HCT116 (cell line): Measurements from ENCODE around the gene CLN3. TPM values are rescaled to one million over a fixed set of nuclear protein-coding genes. Genes with fewer than 3 reads are reported as not detected.

Experiments used
- ATAC-seq: fragments of 200-7000 bp; cut with Tn5 transposase; 2 replicates; pipeline ENCODE4 v1.9.1; 2020; ENCODE audit warnings: mild to moderate bottlenecking, moderate library complexity
- BruUV-seq: library from RNA; stranded (reverse); fragments of 400-500 nt; replicated peaks from 2 replicates; lab custom pipeline; 2021; lab: Mats Ljungman, UMichigan
- CTCF ChIA-PET: fragments of 300-600 bp; sonication (Branson Sonifier 250); formaldehyde crosslinking; loops from one replicate; lab custom pipeline; 2021; ENCODE audit warnings: antibody characterized with exemption; lab: Charles Lee
- POLR2A ChIA-PET: fragments of 300-600, 350-600 bp; sonication (Branson Sonifier 250); formaldehyde crosslinking; loops from one replicate; lab custom pipeline; 2021; ENCODE audit warnings: antibody characterized with exemption; lab: Charles Lee
- RAD21 ChIA-PET, 2 experiments: fragments of 300-600 bp; sonication (Branson Sonifier 250); formaldehyde crosslinking; loops; one replicate each; lab custom pipeline; 2023; ENCODE audit warnings: low total read pairs in 2 of 2; ENCODE audit not compliant: uncharacterized antibody in 2 of 2, unreplicated experiment in 2 of 2, low non-redundant PET in 1 of 2; lab: Charles Lee
- DNase-seq: peaks from one replicate; pipeline ENCODE4 v3.0.0-alpha.2; 2010; ENCODE audit warnings: low read depth, low spot score
- H2AFZ ChIP-seq: fragments of 200-600 bp; shearing (Covaris generic), sonication (generic); 2 replicates; pipeline ENCODE4 v1.6.1; 2017; ENCODE audit warnings: low read depth, mixed run types, mixed read lengths, antibody characterized with exemption, low read length; ENCODE audit not compliant: poor library complexity, severe bottlenecking
- H3K27ac ChIP-seq: 2 replicates; pipeline ENCODE4 v1.5.1; 2012; ENCODE audit warnings: low read depth, low read length
- H3K27me3 ChIP-seq: fragments of 200-600 bp; sonication (generic); 2 replicates; pipeline ENCODE4 v1.6.1; 2016; ENCODE audit warnings: mixed run types, low read length, mixed read lengths; ENCODE audit not compliant: insufficient read depth
- H3K36me3 ChIP-seq, 2 experiments: fragments of 200-500 bp in 1 of 2; fragments of 200-600 bp in 1 of 2; sonication (Bioruptor generic) in 1 of 2; sonication (generic) in 1 of 2; 2 replicates each; pipeline versions ENCODE4 v1.5.1 to v1.6.1; 2014 to 2016; ENCODE audit warnings: low read length in 2 of 2, inconsistent platforms in 1 of 2, mixed read lengths in 1 of 2, mixed run types in 1 of 2; ENCODE audit not compliant: insufficient read depth in 2 of 2, control insufficient read depth in 1 of 2
- H3K4me1 ChIP-seq, 2 experiments: fragments of 200-600 bp in 1 of 2; sonication (generic) in 1 of 2; 2 replicates each; pipeline versions ENCODE4 v1.5.1 to v1.6.1; 2012 to 2017; ENCODE audit warnings: low read length in 2 of 2, inconsistent platforms in 1 of 2, mild to moderate bottlenecking in 1 of 2, mixed read lengths in 1 of 2, mixed run types in 1 of 2, moderate library complexity in 1 of 2; ENCODE audit not compliant: insufficient read depth in 2 of 2, control insufficient read depth in 1 of 2
- H3K4me2 ChIP-seq: fragments of 200-600 bp; sonication (generic); 2 replicates; pipeline ENCODE4 v1.6.1; 2017; ENCODE audit warnings: mixed run types, low read length, mixed read lengths
- H3K4me3 ChIP-seq, 2 experiments: fragments of 200-600 bp in 1 of 2; sonication (generic) in 1 of 2; replicated peaks in 1 of 2; 2 replicates each; pipeline ENCODE4 v1.5.1; 2011 to 2016; ENCODE audit warnings: low read length in 2 of 2, control low read depth in 1 of 2, low read depth in 1 of 2, mild to moderate bottlenecking in 1 of 2, mixed read lengths in 1 of 2, mixed run types in 1 of 2
- H3K79me2 ChIP-seq: fragments of 200-600 bp; sonication (generic); 2 replicates; pipeline ENCODE4 v1.6.1; 2017; ENCODE audit warnings: mild to moderate bottlenecking, mixed run types, low read length, moderate library complexity, mixed read lengths; ENCODE audit not compliant: insufficient read depth
- H3K9ac ChIP-seq: fragments of 200-600 bp; sonication (generic); 2 replicates; pipeline ENCODE4 v1.6.1; 2016; ENCODE audit warnings: low read length, mixed read lengths
- H3K9me2 ChIP-seq: fragments of 200-600 bp; sonication (generic), shearing (Covaris generic); 2 replicates; pipeline ENCODE4 v1.6.1; 2017; ENCODE audit warnings: mixed run types, mild to moderate bottlenecking, moderate library complexity; ENCODE audit not compliant: insufficient read depth
- H3K9me3 ChIP-seq, 2 experiments: fragments of 200-500 bp in 1 of 2; fragments of 200-600 bp in 1 of 2; sonication (Bioruptor generic) in 1 of 2; sonication (generic) in 1 of 2; 2 replicates each; pipeline ENCODE4 v1.6.1; 2014 to 2017; ENCODE audit warnings: low read length in 2 of 2, mixed read lengths in 2 of 2, inconsistent platforms in 1 of 2, low read depth in 1 of 2, mild to moderate bottlenecking in 1 of 2, mixed run types in 1 of 2, moderate library complexity in 1 of 2; ENCODE audit not compliant: control insufficient read depth in 1 of 2, insufficient read depth in 1 of 2
- H4K20me1 ChIP-seq: fragments of 200-600 bp; sonication (generic), shearing (Covaris generic); 2 replicates; pipeline ENCODE4 v1.6.1; 2017; ENCODE audit warnings: mixed run types, mild to moderate bottlenecking, moderate library complexity; ENCODE audit not compliant: insufficient read depth
- CBX3 ChIP-seq: IDR thresholded peaks from 2 replicates; pipeline ENCODE4 v1.6.1; 2012; ENCODE audit warnings: low read depth
- CEBPB ChIP-seq: IDR thresholded peaks from 2 replicates; pipeline ENCODE4 v1.6.1; 2012; ENCODE audit warnings: low read depth
- EGR1 ChIP-seq: IDR thresholded peaks from 2 replicates; pipeline ENCODE4 v1.6.1; 2012; ENCODE audit warnings: low read depth
- ELF1 ChIP-seq: IDR thresholded peaks from 2 replicates; pipeline ENCODE4 v1.6.1; 2012; ENCODE audit warnings: low read depth, borderline replicate concordance
- EZH2 ChIP-seq: fragments of 200-600 bp; sonication (generic); IDR thresholded peaks from 2 replicates; pipeline ENCODE4 v1.6.1; 2017; ENCODE audit warnings: antibody characterized with exemption, mixed run types
- EZH2phosphoT487 ChIP-seq: fragments of 200-600 bp; IDR thresholded peaks from 2 replicates; pipeline ENCODE4 v1.6.1; 2018; ENCODE audit warnings: antibody characterized with exemption, borderline replicate concordance
- FOSL1 ChIP-seq: IDR thresholded peaks from 2 replicates; pipeline ENCODE4 v1.6.1; 2012; ENCODE audit warnings: low read depth
- JUND ChIP-seq: IDR thresholded peaks from 2 replicates; pipeline ENCODE4 v1.6.1; 2012
- MAX ChIP-seq: IDR thresholded peaks from 2 replicates; pipeline ENCODE4 v1.6.1; 2012
- POLR2A ChIP-seq: IDR thresholded peaks from 2 replicates; pipeline ENCODE4 v1.7.0; 2011; ENCODE audit warnings: borderline replicate concordance; ENCODE audit not compliant: insufficient read depth, insufficient read length; ENCODE audit errors: extremely low read depth
- POLR2AphosphoS5 ChIP-seq: IDR thresholded peaks from 2 replicates; pipeline ENCODE4 v1.6.1; 2011; ENCODE audit warnings: mild to moderate bottlenecking, low read depth, low read length, moderate library complexity
- RAD21 ChIP-seq: IDR thresholded peaks from 2 replicates; pipeline ENCODE4 v1.6.1; 2012; ENCODE audit warnings: low read depth, mild to moderate bottlenecking
- REST ChIP-seq: IDR thresholded peaks from 2 replicates; pipeline ENCODE4 v1.6.1; 2012; ENCODE audit warnings: low read depth
- SP1 ChIP-seq: IDR thresholded peaks from 2 replicates; pipeline ENCODE4 v1.6.1; 2012; ENCODE audit warnings: low read depth
- SRF ChIP-seq: IDR thresholded peaks from 2 replicates; pipeline ENCODE4 v1.6.1; 2012; ENCODE audit warnings: low read depth
- TCF7L2 ChIP-seq: IDR thresholded peaks from 2 replicates; pipeline ENCODE4 v1.7.0; 2011; ENCODE audit warnings: borderline replicate concordance, inconsistent platforms; ENCODE audit not compliant: insufficient read depth, insufficient read length; ENCODE audit errors: extremely low read depth
- YY1 ChIP-seq: IDR thresholded peaks from 2 replicates; pipeline ENCODE4 v1.6.1; 2011; ENCODE audit warnings: low read length, low read depth, moderate library complexity, mild to moderate bottlenecking; ENCODE audit not compliant: insufficient replicate concordance; ENCODE audit errors: extremely low read depth
- ZFX ChIP-seq: fragments of 450-650 bp; IDR thresholded peaks from 2 replicates; pipeline ENCODE4 v1.6.1; 2017
- ZNF274 ChIP-seq: fragments of 200-500 bp; sonication (Bioruptor generic); IDR thresholded peaks from 2 replicates; pipeline ENCODE4 v1.6.1; 2014; ENCODE audit warnings: mild to moderate bottlenecking, low read depth, low read length, inconsistent platforms
- intact Hi-C: fragments of 100-400 bp; cut with micrococcal nuclease; formaldehyde crosslinking; loops from 2 replicates; pipeline ENCODE4 v1.10.0; 2022
- total RNA-seq: library from RNA; stranded (reverse); gene quantifications from one replicate; pipeline ENCODE4 v1.2.1, GENCODE V29; 2021; ENCODE audit not compliant: unreplicated experiment
- TF ChIP-seq, protein P1 (sequence below): IDR thresholded peaks from 2 replicates; pipeline ENCODE4 v1.6.1; 2012
- TF ChIP-seq, protein P2 (sequence below): IDR thresholded peaks from 2 replicates; pipeline ENCODE4 v1.6.1; 2011; ENCODE audit warnings: mild to moderate bottlenecking, low read length, moderate library complexity; ENCODE audit not compliant: insufficient replicate concordance; ENCODE audit errors: extremely low read depth

The CLN3 gene
- total RNA-seq, 1 experiment from 2014 or later: 19.9 TPM

DNA sequence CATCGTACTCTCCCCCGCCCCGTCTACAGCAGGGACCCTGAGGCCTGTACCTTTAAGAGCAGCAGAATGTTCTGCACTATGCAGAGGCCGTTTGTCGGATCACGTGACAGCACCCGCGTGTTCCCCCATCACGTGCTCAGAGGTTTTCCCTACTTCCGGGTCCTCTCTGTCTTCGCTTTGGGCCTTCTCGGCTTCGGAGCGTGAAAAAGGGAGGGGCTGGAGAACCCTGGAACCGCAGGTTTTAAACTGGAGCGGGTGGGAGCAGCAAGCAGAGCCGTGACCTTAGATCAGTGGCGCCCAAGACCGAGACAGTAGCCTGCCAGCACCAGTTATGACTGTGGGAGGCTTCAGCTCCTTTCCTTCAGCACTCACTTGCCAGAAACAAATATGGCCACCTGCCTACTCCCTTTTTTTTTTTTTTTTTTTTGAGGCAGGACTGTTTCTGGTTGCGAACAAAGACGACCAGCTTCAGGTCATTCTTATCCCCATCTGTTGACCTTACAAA is at the start of gene CLN3 (continued):
- peak; percentile 99 for TF ChIP-seq YY1
- no peak for TF ChIP-seq SRF
- peak; percentile 71 for TF ChIP-seq SP1
- no peak for TF ChIP-seq POLR2A
- TF ChIP-seq TCF7L2: no peak
- TF ChIP-seq EGR1: no peak; the same call in none of the 2 replicates

DNA sequence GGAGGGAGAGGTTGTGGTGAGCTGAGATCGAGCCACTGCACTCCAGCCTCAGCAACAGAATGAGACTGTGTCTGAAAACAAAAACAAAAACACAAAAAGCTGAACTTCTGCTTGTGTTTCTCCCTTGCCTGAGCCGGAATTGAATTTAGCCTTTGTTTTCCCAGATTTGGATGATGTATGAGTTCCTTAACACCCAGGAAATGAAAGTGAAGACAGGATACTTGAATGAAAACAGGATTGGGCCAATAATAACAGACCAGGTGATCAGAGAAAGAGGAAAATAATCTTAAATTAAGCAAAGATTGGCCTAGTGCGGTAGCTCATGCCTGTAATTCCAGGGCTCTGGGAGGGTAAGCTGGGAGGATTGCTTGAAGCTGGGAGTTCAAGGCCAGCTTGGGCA is 48.5 kb upstream of the CLN3 start:
- Histone ChIP-seq H2AFZ (no peak overlapping the region), H3K9me2 (no peaks in the 10 kb centered on the region), H3K4me3 (no peak overlapping the region), H3K27ac (no peak overlapping the region), H3K4me1 (no peaks in the 10 kb centered on the region), H3K9me3 (no peaks in the 10 kb centered on the region), H3K27me3 (no peaks in the 10 kb centered on the region), H3K79me2 (no peaks in the 10 kb centered on the region), H3K36me3 (no peaks in the 10 kb centered on the region), H3K9ac (no peak overlapping the region), H3K4me2 (no peak overlapping the region), H4K20me1 (no peaks in the 10 kb centered on the region)
- RAD21 ChIA-PET: no interaction called here
- intact Hi-C loops: no loop called here
- POLR2A ChIA-PET: no interaction called here
- BruUV-seq: no TSS peak
- CTCF ChIA-PET: no interaction called here
- no peak for TF ChIP-seq EZH2phosphoT487
- no peak for TF ChIP-seq EGR1
- TF ChIP-seq ELF1: no peak
- no peak for TF ChIP-seq POLR2A
- no peak for TF ChIP-seq YY1
- no peak for TF ChIP-seq JUND
- TF ChIP-seq, protein P1, sequence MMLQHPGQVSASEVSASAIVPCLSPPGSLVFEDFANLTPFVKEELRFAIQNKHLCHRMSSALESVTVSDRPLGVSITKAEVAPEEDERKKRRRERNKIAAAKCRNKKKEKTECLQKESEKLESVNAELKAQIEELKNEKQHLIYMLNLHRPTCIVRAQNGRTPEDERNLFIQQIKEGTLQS: no peak
- TF ChIP-seq ZFX: no peak
- no peak for TF ChIP-seq CEBPB
- TF ChIP-seq MAX: no peak
- TF ChIP-seq SRF: no peak
- TF ChIP-seq, protein P2, sequence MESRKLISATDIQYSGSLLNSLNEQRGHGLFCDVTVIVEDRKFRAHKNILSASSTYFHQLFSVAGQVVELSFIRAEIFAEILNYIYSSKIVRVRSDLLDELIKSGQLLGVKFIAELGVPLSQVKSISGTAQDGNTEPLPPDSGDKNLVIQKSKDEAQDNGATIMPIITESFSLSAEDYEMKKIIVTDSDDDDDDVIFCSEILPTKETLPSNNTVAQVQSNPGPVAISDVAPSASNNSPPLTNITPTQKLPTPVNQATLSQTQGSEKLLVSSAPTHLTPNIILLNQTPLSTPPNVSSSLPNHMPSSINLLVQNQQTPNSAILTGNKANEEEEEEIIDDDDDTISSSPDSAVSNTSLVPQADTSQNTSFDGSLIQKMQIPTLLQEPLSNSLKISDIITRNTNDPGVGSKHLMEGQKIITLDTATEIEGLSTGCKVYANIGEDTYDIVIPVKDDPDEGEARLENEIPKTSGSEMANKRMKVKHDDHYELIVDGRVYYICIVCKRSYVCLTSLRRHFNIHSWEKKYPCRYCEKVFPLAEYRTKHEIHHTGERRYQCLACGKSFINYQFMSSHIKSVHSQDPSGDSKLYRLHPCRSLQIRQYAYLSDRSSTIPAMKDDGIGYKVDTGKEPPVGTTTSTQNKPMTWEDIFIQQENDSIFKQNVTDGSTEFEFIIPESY: no peak
- no peak for TF ChIP-seq RAD21
- no peak for TF ChIP-seq FOSL1
- TF ChIP-seq REST: no peak
- TF ChIP-seq POLR2AphosphoS5: no peak
- no peak for TF ChIP-seq TCF7L2
- no peak for TF ChIP-seq ZNF274
- no peak for TF ChIP-seq CBX3
- TF ChIP-seq EZH2: no peak
- no peak for DNase-seq
- ATAC-seq: no peak
